GM23338 (cell line): ENCODE measurements around the gene AP1B1. TPM values are rescaled to one million over a fixed set of nuclear protein-coding genes. Genes with fewer than 3 reads are reported as not detected.

ENCODE experiments used
- ATAC-seq: fragments of 200-7000 bp; cut with Tn5 transposase; 3 replicates; pipeline ENCODE4 v1.9.1; 2020
- DNase-seq: peaks from one replicate; pipeline ENCODE4 v3.0.0-alpha.2; 2015; ENCODE audit warnings: low spot score
- H2AFZ ChIP-seq: fragments of 200-600 bp; sonication (generic); 2 replicates; pipeline ENCODE4 v1.8.0; 2016; ENCODE audit warnings: antibody characterized with exemption, mild to moderate bottlenecking, moderate library complexity
- H3F3A ChIP-seq: fragments of 200-600 bp; sonication (generic); replicated peaks from 2 replicates; pipeline ENCODE4 v1.8.0; 2017; ENCODE audit warnings: antibody characterized with exemption, mixed run types, low read depth
- H3K27ac ChIP-seq: fragments of 200-600 bp; sonication (generic); 2 replicates; pipeline ENCODE4 v1.6.1; 2016; ENCODE audit warnings: low read depth
- H3K27me3 ChIP-seq: fragments of 200-600 bp; sonication (generic); 2 replicates; pipeline ENCODE4 v1.8.0; 2016; ENCODE audit warnings: mild to moderate bottlenecking, mixed run types, moderate library complexity; ENCODE audit not compliant: insufficient read depth
- H3K36me3 ChIP-seq: fragments of 200-600 bp; sonication (generic); 2 replicates; pipeline ENCODE4 v1.8.0; 2016; ENCODE audit warnings: mild to moderate bottlenecking; ENCODE audit not compliant: insufficient read depth
- H3K4me1 ChIP-seq: fragments of 200-600 bp; sonication (generic); 2 replicates; pipeline ENCODE4 v1.8.0; 2016; ENCODE audit warnings: mild to moderate bottlenecking, moderate library complexity; ENCODE audit not compliant: insufficient read depth
- H3K4me2 ChIP-seq: fragments of 200-600 bp; sonication (generic); 2 replicates; pipeline ENCODE4 v1.7.1; 2017; ENCODE audit warnings: mixed run types
- H3K4me3 ChIP-seq: fragments of 200-600 bp; sonication (generic); 2 replicates; pipeline ENCODE4 v1.6.1; 2016; ENCODE audit warnings: mixed run types
- H3K79me2 ChIP-seq: fragments of 200-600 bp; sonication (generic); replicated peaks from 2 replicates; pipeline ENCODE4 v1.8.0; 2017; ENCODE audit warnings: mild to moderate bottlenecking; ENCODE audit not compliant: insufficient read depth
- H3K9me2 ChIP-seq: fragments of 200-600 bp; sonication (generic); 2 replicates; pipeline ENCODE4 v1.8.0; 2017; ENCODE audit not compliant: insufficient read depth
- H4K20me1 ChIP-seq: fragments of 200-600 bp; sonication (generic); replicated peaks from 2 replicates; pipeline ENCODE4 v1.8.0; 2017; ENCODE audit warnings: mild to moderate bottlenecking; ENCODE audit not compliant: insufficient read depth
- H3K27ac Mint-ChIP-seq: 2 replicates; pipeline ENCODE4 v1.8.0; 2020; ENCODE audit warnings: inconsistent platforms, mild to moderate bottlenecking, moderate library complexity, mixed read lengths
- H3K27me3 Mint-ChIP-seq: 3 replicates; pipeline ENCODE4 v1.8.0; 2022; ENCODE audit warnings: low read depth, mild to moderate bottlenecking, moderate library complexity, mixed read lengths, inconsistent platforms; ENCODE audit not compliant: insufficient read depth, poor library complexity
- H3K36me3 Mint-ChIP-seq: 3 replicates; pipeline ENCODE4 v1.8.0; 2021; ENCODE audit warnings: low read depth, mild to moderate bottlenecking, inconsistent platforms, moderate library complexity, mixed read lengths
- H3K4me1 Mint-ChIP-seq: 3 replicates; pipeline ENCODE4 v1.8.0; 2020; ENCODE audit warnings: mild to moderate bottlenecking, inconsistent platforms, mixed read lengths
- H3K4me3 Mint-ChIP-seq: 3 replicates; pipeline ENCODE4 v1.8.0; 2021; ENCODE audit warnings: moderate library complexity, mild to moderate bottlenecking, inconsistent platforms, mixed read lengths
- H3K9me3 Mint-ChIP-seq: 3 replicates; pipeline ENCODE4 v1.8.0; 2020; ENCODE audit warnings: moderate library complexity, mild to moderate bottlenecking, inconsistent platforms, mixed read lengths
- CREB1 ChIP-seq: fragments of 250-450 bp; sonication (Bioruptor Pico); IDR thresholded peaks from 2 replicates; pipeline ENCODE4 v1.5.0; 2020; ENCODE audit warnings: low read depth, mild to moderate bottlenecking, moderate library complexity
- ETS1 ChIP-seq: IDR thresholded peaks from 2 replicates; pipeline ENCODE4 v1.6.1; 2016; ENCODE audit warnings: antibody characterized with exemption
- EZH2 ChIP-seq: fragments of 200-600 bp; sonication (generic); IDR thresholded peaks from one replicate; pipeline ENCODE4 v1.8.0; 2017; ENCODE audit warnings: antibody characterized with exemption, mild to moderate bottlenecking, low read depth; ENCODE audit not compliant: unreplicated experiment
- EZH2phosphoT487 ChIP-seq: fragments of 200-600 bp; sonication (generic); IDR thresholded peaks from one replicate; pipeline ENCODE4 v1.8.1; 2018; ENCODE audit warnings: antibody characterized with exemption; ENCODE audit not compliant: unreplicated experiment
- JUNB ChIP-seq: IDR thresholded peaks from one replicate; pipeline ENCODE4 v1.6.1; 2016; ENCODE audit warnings: antibody characterized with exemption; ENCODE audit not compliant: unreplicated experiment
- NANOG ChIP-seq: IDR thresholded peaks from 2 replicates; pipeline ENCODE4 v1.6.1; 2016; ENCODE audit warnings: antibody characterized with exemption, borderline replicate concordance
- POLR2AphosphoS5 ChIP-seq: IDR thresholded peaks from 2 replicates; pipeline ENCODE4 v1.6.1; 2016; ENCODE audit warnings: antibody characterized with exemption, low read depth
- REST ChIP-seq: IDR thresholded peaks from one replicate; pipeline ENCODE4 v1.6.1; 2018; ENCODE audit warnings: antibody characterized with exemption; ENCODE audit not compliant: unreplicated experiment
- STAT1 ChIP-seq: IDR thresholded peaks from one replicate; pipeline ENCODE4 v1.6.1; 2016; ENCODE audit warnings: antibody characterized with exemption; ENCODE audit not compliant: unreplicated experiment
- ZNF114 ChIP-seq: fragments of 250-450 bp; sonication (Bioruptor Pico); IDR thresholded peaks from 2 replicates; pipeline ENCODE4 v1.5.0; 2020; ENCODE audit warnings: mild to moderate bottlenecking, moderate library complexity
- ZNF331 ChIP-seq: fragments of 250-450 bp; sonication (Bioruptor Pico); IDR thresholded peaks from 2 replicates; pipeline ENCODE4 v1.5.0; 2020; ENCODE audit warnings: low read depth, mild to moderate bottlenecking, moderate library complexity
- polyA plus RNA-seq: library from polyadenylated mRNA; unstranded; fragments of >200 nt; fragmentation: Nextera tagmentation; extraction: Ambion mirVana; gene quantifications from 2 replicates; pipeline ENCODE4 v1.2.1, GENCODE V29; 2016
- total RNA-seq: library from RNA; depleted of rRNA; stranded (reverse); fragments of >200 nt; shearing (Covaris generic); gene quantifications from 2 replicates; pipeline ENCODE4 v1.2.3, GENCODE V29; 2014
- TF ChIP-seq, protein P1 (sequence below): fragments of 250-450 bp; sonication (Bioruptor Pico); IDR thresholded peaks from 2 replicates; pipeline ENCODE4 v1.5.0; 2020; ENCODE audit warnings: mild to moderate bottlenecking, moderate library complexity
- TF ChIP-seq, protein P2 (sequence below), 2 experiments: fragments of 200-600 bp in 1 of 2; sonication (generic) in 1 of 2; conservative IDR thresholded peaks; 2 replicates each; pipeline versions ENCODE4 v1.5.1 to v1.6.1; 2016 to 2017; ENCODE audit warnings: antibody characterized with exemption in 2 of 2, low read depth in 2 of 2, mild to moderate bottlenecking in 2 of 2, moderate library complexity in 1 of 2

The AP1B1 gene
- total and polyA plus RNA-seq, 2 experiments from 2014 or later: 19.5 to 74.4 TPM

DNA sequence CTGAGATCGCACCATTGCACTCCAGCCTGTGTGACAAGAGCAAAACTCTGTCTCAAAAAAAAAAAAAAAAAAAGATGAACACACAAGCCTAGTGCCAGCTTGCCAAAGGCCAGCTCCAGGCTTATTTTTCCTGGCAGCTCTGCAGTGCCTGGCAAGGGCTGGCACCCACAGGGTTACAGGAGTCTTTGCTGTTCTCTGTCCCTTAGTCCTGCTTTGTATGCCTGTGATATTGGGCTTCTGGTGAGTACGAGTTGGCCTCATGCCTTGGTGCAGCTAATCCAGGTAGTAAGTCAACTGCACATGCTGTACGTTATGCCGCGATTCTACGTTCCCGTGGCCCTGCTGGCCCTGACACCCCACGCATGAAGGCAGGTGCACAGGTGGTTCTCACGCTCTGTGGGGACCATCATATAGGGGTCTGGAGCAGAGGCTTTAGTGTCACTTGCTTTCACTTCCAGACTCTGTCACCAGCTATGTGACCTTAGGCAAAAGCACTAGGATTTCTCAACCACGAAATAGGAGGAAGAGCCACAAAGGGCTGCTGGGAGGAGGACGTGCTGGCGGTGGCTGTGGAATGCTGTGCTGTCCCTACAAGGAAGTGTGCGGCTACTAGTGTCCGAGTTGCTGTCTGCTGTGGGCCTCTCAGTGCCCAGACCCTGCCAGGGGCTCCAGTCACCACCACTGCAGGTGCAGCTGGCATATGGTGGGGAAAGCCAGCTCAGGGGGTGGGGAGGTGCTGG lies 51.4 kb downstream of the AP1B1 start:
- Mint-ChIP-seq H3K36me3 (peaks cover 37% of the 10 kb centered on the region), H3K27ac (no peak overlapping the region), H3K4me3 (no peak overlapping the region), H3K27me3 (peaks cover 7% of the 10 kb centered on the region), H3K9me3 (no peaks in the 10 kb centered on the region), H3K4me1 (no peaks in the 10 kb centered on the region)
- H4K20me1 ChIP-seq: no peaks in the 10 kb centered on the region; the same call in 1 of the 2 replicates
- H2AFZ ChIP-seq: no peak overlapping the region
- no peak overlapping the region for H3K4me2 ChIP-seq
- H3K79me2 ChIP-seq: no peaks in the 10 kb centered on the region
- H3K27ac ChIP-seq: no peak overlapping the region
- H3K36me3 ChIP-seq: peaks cover 8% of the 10 kb centered on the region; the same call in 1 of the 2 replicates
- H3F3A ChIP-seq: no peaks in the 10 kb centered on the region
- H3K4me3 ChIP-seq: no peak overlapping the region
- no peak for ATAC-seq
- no peaks in the 10 kb centered on the region for H3K9me2 ChIP-seq
- no peaks in the 10 kb centered on the region for H3K4me1 ChIP-seq
- TF ChIP-seq, protein P1, sequence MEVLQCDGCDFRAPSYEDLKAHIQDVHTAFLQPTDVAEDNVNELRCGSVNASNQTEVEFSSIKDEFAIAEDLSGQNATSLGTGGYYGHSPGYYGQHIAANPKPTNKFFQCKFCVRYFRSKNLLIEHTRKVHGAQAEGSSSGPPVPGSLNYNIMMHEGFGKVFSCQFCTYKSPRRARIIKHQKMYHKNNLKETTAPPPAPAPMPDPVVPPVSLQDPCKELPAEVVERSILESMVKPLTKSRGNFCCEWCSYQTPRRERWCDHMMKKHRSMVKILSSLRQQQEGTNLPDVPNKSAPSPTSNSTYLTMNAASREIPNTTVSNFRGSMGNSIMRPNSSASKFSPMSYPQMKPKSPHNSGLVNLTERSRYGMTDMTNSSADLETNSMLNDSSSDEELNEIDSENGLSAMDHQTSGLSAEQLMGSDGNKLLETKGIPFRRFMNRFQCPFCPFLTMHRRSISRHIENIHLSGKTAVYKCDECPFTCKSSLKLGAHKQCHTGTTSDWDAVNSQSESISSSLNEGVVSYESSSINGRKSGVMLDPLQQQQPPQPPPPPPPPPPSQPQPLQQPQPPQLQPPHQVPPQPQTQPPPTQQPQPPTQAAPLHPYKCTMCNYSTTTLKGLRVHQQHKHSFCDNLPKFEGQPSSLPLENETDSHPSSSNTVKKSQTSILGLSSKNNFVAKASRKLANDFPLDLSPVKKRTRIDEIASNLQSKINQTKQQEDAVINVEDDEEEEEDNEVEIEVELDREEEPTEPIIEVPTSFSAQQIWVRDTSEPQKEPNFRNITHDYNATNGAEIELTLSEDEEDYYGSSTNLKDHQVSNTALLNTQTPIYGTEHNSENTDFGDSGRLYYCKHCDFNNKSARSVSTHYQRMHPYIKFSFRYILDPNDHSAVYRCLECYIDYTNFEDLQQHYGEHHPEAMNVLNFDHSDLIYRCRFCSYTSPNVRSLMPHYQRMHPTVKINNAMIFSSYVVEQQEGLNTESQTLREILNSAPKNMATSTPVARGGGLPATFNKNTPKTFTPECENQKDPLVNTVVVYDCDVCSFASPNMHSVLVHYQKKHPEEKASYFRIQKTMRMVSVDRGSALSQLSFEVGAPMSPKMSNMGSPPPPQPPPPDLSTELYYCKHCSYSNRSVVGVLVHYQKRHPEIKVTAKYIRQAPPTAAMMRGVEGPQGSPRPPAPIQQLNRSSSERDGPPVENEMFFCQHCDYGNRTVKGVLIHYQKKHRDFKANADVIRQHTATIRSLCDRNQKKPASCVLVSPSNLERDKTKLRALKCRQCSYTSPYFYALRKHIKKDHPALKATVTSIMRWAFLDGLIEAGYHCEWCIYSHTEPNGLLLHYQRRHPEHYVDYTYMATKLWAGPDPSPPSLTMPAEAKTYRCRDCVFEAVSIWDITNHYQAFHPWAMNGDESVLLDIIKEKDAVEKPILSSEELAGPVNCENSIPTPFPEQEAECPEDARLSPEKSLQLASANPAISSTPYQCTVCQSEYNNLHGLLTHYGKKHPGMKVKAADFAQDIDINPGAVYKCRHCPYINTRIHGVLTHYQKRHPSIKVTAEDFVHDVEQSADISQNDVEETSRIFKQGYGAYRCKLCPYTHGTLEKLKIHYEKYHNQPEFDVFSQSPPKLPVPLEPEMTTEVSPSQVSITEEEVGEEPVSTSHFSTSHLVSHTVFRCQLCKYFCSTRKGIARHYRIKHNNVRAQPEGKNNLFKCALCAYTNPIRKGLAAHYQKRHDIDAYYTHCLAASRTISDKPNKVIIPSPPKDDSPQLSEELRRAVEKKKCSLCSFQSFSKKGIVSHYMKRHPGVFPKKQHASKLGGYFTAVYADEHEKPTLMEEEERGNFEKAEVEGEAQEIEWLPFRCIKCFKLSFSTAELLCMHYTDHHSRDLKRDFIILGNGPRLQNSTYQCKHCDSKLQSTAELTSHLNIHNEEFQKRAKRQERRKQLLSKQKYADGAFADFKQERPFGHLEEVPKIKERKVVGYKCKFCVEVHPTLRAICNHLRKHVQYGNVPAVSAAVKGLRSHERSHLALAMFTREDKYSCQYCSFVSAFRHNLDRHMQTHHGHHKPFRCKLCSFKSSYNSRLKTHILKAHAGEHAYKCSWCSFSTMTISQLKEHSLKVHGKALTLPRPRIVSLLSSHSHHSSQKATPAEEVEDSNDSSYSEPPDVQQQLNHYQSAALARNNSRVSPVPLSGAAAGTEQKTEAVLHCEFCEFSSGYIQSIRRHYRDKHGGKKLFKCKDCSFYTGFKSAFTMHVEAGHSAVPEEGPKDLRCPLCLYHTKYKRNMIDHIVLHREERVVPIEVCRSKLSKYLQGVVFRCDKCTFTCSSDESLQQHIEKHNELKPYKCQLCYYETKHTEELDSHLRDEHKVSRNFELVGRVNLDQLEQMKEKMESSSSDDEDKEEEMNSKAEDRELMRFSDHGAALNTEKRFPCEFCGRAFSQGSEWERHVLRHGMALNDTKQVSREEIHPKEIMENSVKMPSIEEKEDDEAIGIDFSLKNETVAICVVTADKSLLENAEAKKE (CRISPR knock-in tag): no peak
- TF ChIP-seq EZH2phosphoT487 (no peak), CREB1 (no peak), REST (no peak), NANOG (no peak), ZNF331 (no peak), EZH2 (no peak), ETS1 (no peak), POLR2AphosphoS5 (no peak), JUNB (no peak), ZNF114 (no peak), STAT1 (no peak)
- TF ChIP-seq, protein P2, sequence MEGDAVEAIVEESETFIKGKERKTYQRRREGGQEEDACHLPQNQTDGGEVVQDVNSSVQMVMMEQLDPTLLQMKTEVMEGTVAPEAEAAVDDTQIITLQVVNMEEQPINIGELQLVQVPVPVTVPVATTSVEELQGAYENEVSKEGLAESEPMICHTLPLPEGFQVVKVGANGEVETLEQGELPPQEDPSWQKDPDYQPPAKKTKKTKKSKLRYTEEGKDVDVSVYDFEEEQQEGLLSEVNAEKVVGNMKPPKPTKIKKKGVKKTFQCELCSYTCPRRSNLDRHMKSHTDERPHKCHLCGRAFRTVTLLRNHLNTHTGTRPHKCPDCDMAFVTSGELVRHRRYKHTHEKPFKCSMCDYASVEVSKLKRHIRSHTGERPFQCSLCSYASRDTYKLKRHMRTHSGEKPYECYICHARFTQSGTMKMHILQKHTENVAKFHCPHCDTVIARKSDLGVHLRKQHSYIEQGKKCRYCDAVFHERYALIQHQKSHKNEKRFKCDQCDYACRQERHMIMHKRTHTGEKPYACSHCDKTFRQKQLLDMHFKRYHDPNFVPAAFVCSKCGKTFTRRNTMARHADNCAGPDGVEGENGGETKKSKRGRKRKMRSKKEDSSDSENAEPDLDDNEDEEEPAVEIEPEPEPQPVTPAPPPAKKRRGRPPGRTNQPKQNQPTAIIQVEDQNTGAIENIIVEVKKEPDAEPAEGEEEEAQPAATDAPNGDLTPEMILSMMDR (conservative IDR thresholded peaks at IDR 0.05; ENCODE audit: low read depth in 2 of 2): no peak
- no peak for DNase-seq
- no peaks in the 10 kb centered on the region for H3K27me3 ChIP-seq
